Gastroesophageal sphincter (tissue), 3 donors: ENCODE measurements around the gene VPS11.

Source experiments
- EP300 ChIP-seq: sonication (generic); formaldehyde crosslinking; IDR thresholded peaks from one replicate; pipeline ENCODE4 v1.6.1; 2017; ENCODE audit warnings: antibody characterized with exemption, mild to moderate bottlenecking
- POLR2A ChIP-seq, 2 donors: fragments of 450-650 bp; IDR thresholded peaks; one replicate each; pipeline ENCODE4 v1.6.1; 2017; ENCODE audit warnings: antibody characterized with exemption in 2 of 2, mild to moderate bottlenecking in 2 of 2, moderate library complexity in 1 of 2
- POLR2AphosphoS5 ChIP-seq: sonication (generic); formaldehyde crosslinking; IDR thresholded peaks from one replicate; pipeline ENCODE4 v1.6.1; 2017; ENCODE audit warnings: antibody characterized with exemption
- TF ChIP-seq, protein P1 (sequence below), 4 experiments: fragments of 200-600 bp in 2 of 4; fragments of 450-650 bp in 2 of 4; sonication (generic) in 1 of 4; IDR thresholded peaks; one replicate each; pipeline ENCODE4 v1.5.1; 2017 to 2019; ENCODE audit warnings: antibody characterized with exemption in 4 of 4, mild to moderate bottlenecking in 2 of 4, moderate library complexity in 2 of 4

DNA sequence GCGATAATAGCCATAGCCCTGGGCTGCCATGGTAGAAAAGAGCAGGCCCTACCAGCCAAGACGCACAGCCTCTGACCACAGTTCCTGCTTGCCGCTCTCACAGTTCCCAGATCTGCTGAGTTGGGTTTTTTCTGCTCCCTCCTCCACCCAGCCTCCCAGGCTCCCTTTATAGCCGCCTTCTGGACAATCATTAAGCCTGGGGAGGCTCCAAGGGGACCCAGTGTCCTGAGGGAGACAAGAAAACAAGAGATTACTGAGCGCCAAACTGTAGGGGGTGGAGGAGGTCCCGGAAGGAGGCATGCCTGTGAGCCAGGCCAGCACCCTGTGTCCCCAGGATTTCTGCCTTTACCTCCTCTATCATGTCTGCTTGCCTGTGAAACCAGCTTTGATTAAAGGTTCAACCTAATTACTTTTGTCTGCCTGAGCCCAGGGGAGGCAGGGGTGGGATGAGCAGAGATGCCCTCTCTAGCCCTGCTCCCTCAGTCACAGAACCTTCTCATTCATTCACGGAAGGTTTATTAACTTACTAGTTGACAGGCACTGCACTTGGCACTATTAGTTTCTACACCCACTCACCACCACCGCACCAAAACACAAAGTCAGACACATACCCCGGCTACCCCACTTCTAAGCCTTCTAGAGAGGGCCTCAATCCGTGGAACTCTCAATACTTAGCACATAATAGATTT, 38.1 kb upstream of the VPS11 start:
- TF ChIP-seq, protein P1, sequence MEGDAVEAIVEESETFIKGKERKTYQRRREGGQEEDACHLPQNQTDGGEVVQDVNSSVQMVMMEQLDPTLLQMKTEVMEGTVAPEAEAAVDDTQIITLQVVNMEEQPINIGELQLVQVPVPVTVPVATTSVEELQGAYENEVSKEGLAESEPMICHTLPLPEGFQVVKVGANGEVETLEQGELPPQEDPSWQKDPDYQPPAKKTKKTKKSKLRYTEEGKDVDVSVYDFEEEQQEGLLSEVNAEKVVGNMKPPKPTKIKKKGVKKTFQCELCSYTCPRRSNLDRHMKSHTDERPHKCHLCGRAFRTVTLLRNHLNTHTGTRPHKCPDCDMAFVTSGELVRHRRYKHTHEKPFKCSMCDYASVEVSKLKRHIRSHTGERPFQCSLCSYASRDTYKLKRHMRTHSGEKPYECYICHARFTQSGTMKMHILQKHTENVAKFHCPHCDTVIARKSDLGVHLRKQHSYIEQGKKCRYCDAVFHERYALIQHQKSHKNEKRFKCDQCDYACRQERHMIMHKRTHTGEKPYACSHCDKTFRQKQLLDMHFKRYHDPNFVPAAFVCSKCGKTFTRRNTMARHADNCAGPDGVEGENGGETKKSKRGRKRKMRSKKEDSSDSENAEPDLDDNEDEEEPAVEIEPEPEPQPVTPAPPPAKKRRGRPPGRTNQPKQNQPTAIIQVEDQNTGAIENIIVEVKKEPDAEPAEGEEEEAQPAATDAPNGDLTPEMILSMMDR (IDR thresholded peaks at IDR 0.05) = no peak
- TF ChIP-seq POLR2AphosphoS5 (no peak), EP300 (no peak), POLR2A (IDR thresholded peaks at IDR 0.05) (no peak)
